Middle frontal gyrus (tissue), 1 donor: ENCODE data around the gene CYP20A1.
"Not testable (repeated sequence)": the region's sequence is repeated elsewhere in the genome, so short reads cannot be mapped to it uniquely, and the experiment has no call there.

Experiments
- DNase-seq: peaks from one replicate; pipeline ENCODE4 v3.0.0-alpha.2; 2015; ENCODE audit warnings: low spot score; ENCODE audit errors: extremely low spot score

Gene CYP20A1

GRCh38 chr2:203238704-203239526 is at the start of gene CYP20A1:
TSS of gene CYP20A1 (plus strand) at chr2:203239018. CDS start at chr2:203239063, 45 bp downstream.
- DNase-seq, result peak; percentile 89

GRCh38 chr2:203190547-203190946 is 48.3 kb upstream of the CYP20A1 start:
- not testable (repeated sequence) for DNase-seq

GRCh38 chr2:203191026-203191425 is 47.8 kb upstream of the CYP20A1 start:
- not testable (repeated sequence) for DNase-seq

GRCh38 chr2:203191961-203192360 is 46.9 kb upstream of the CYP20A1 start:
- no peak for DNase-seq

- no peak for DNase-seq
Measured at GRCh38 chr2:203195331-203196036, 43.3 kb upstream of the CYP20A1 start.

GRCh38 chr2:203200866-203201265 is 38.0 kb upstream of the CYP20A1 start:
- DNase-seq, result no peak

- no peak for DNase-seq
Measured at GRCh38 chr2:203201426-203201825, 37.4 kb upstream of the CYP20A1 start.

- DNase-seq, result no peak
Measured at GRCh38 chr2:203209538-203209937, 29.3 kb upstream of the CYP20A1 start.

- no peak for DNase-seq
Measured at GRCh38 chr2:203225423-203226039, 13.3 kb upstream of the CYP20A1 start.

- not testable (repeated sequence) for DNase-seq
Measured at GRCh38 chr2:203229674-203230073, 9.1 kb upstream of the CYP20A1 start.

- DNase-seq, result no peak
Measured at GRCh38 chr2:203237346-203238238, 1.2 kb upstream of the CYP20A1 start.

GRCh38 chr2:203238292-203238703 is 520 bp upstream of the CYP20A1 start:
- DNase-seq, result no peak

- DNase-seq, result no peak
Measured at GRCh38 chr2:203240491-203240890, 1.7 kb downstream of the CYP20A1 start.

- DNase-seq, result no peak
Measured at GRCh38 chr2:203242518-203242917, 3.7 kb downstream of the CYP20A1 start.

GRCh38 chr2:203246646-203247045 is 7.8 kb downstream of the CYP20A1 start:
- no peak for DNase-seq

- no peak for DNase-seq
Measured at GRCh38 chr2:203252818-203253217, 14.0 kb downstream of the CYP20A1 start.

GRCh38 chr2:203253422-203254095 is 14.7 kb downstream of the CYP20A1 start:
- not testable (repeated sequence) for DNase-seq

GRCh38 chr2:203261326-203262159 is 22.7 kb downstream of the CYP20A1 start:
- no peak for DNase-seq

GRCh38 chr2:203279288-203279687 is 40.5 kb downstream of the CYP20A1 start:
- no peak for DNase-seq
